CD4-positive, alpha-beta T cell treated with Interferon alpha-2 for 1 hour (primary cell): Measurements from ENCODE around the gene CHST11.

Source experiments
- DNase-seq, 2 donors: peaks; one replicate each; pipeline ENCODE4 v3.0.0-alpha.2; 2020 to 2022

CHST11 gene

GRCh38 chr12:104588921-104589590, 132.3 kb downstream of the CHST11 start:
- no peak for DNase-seq

- no peak for DNase-seq
Observed at GRCh38 chr12:104590022-104590421, 133.3 kb downstream of the CHST11 start.

- no peak for DNase-seq
Observed at GRCh38 chr12:104591257-104591885, 134.6 kb downstream of the CHST11 start.

- DNase-seq, result no peak
Observed at GRCh38 chr12:104593482-104593881, 136.7 kb downstream of the CHST11 start.

GRCh38 chr12:104596134-104596799, 139.5 kb downstream of the CHST11 start:
- no peak for DNase-seq

GRCh38 chr12:104596898-104597843, 140.4 kb downstream of the CHST11 start:
- no peak for DNase-seq

- no peak for DNase-seq
Observed at GRCh38 chr12:104598342-104599271, 141.9 kb downstream of the CHST11 start.

GRCh38 chr12:104599272-104600035, 142.7 kb downstream of the CHST11 start:
- DNase-seq, result no peak

GRCh38 chr12:104600036-104600712, 143.4 kb downstream of the CHST11 start:
- DNase-seq, result no peak

- peak in 1 of 2 donors; percentile 9 for DNase-seq
Observed at GRCh38 chr12:104600790-104601739, 144.3 kb downstream of the CHST11 start.

GRCh38 chr12:104602406-104602805, 145.7 kb downstream of the CHST11 start:
- DNase-seq, result no peak

- no peak for DNase-seq
Observed at GRCh38 chr12:104602896-104603295, 146.1 kb downstream of the CHST11 start.

GRCh38 chr12:104603545-104603973, 146.8 kb downstream of the CHST11 start:
- DNase-seq, result no peak

GRCh38 chr12:104604070-104604994, 147.6 kb downstream of the CHST11 start:
- DNase-seq, result peak; percentile 65 to 67

- no peak for DNase-seq
Observed at GRCh38 chr12:104604995-104605675, 148.4 kb downstream of the CHST11 start.

GRCh38 chr12:104605685-104606084, 148.9 kb downstream of the CHST11 start:
- DNase-seq, result peak; percentile 24 to 73

GRCh38 chr12:104608998-104609397, 152.2 kb downstream of the CHST11 start:
- no peak for DNase-seq
